HG02973 (cell line): ENCODE data around the gene CLIC2.
"Not testable (repeated sequence)": the region's sequence is repeated elsewhere in the genome, so short reads cannot be mapped to it uniquely, and the experiment has no call there.

Source experiments
- ATAC-seq: cut with Tn5 transposase; IDR thresholded peaks from one replicate; pipeline ENCODE4 v1.9.1; 2021; ENCODE audit warnings: moderate library complexity; ENCODE audit not compliant: unreplicated experiment

The CLIC2 gene

GRCh38 chrX:155334486-155335336, at the start of gene CLIC2:
CLIC2 (minus strand) TSS chrX:155334614; CDS start chrX:155334427, 187 bp downstream.
- no peak for ATAC-seq

- peak; percentile 61 for ATAC-seq
These were observed 48.1 kb upstream of the CLIC2 start for GRCh38 chrX:155382529-155382967.

- peak; percentile 64 for ATAC-seq
These were observed 47.6 kb upstream of the CLIC2 start, which contains the start of gene F8A2 for GRCh38 chrX:155381843-155382528. F8A2 (plus strand) TSS chrX:155382095; CDS start chrX:155382115, 20 bp downstream.

- not testable (repeated sequence) for ATAC-seq
These were observed 45.4 kb upstream of the CLIC2 start for GRCh38 chrX:155379802-155380201.

- ATAC-seq, result peak; percentile 56
These were observed 39.5 kb upstream of the CLIC2 start for GRCh38 chrX:155373777-155374458.

GRCh38 chrX:155363712-155364111, 29.3 kb upstream of the CLIC2 start:
- not testable (repeated sequence) for ATAC-seq

GRCh38 chrX:155349448-155349847, 15.0 kb upstream of the CLIC2 start:
- ATAC-seq, result not testable (repeated sequence)

GRCh38 chrX:155345689-155346088, 11.3 kb upstream of the CLIC2 start:
- ATAC-seq, result not testable (repeated sequence)

- ATAC-seq, result not testable (repeated sequence)
These were observed 911 bp upstream of the CLIC2 start for GRCh38 chrX:155335337-155335712.

GRCh38 chrX:155333544-155334100, 792 bp downstream of the CLIC2 start:
- ATAC-seq, result no peak

GRCh38 chrX:155330992-155331391, 3.4 kb downstream of the CLIC2 start:
- ATAC-seq, result no peak

- ATAC-seq, result no peak
These were observed 5.1 kb downstream of the CLIC2 start for GRCh38 chrX:155329293-155329692.

GRCh38 chrX:155326610-155327009, 7.8 kb downstream of the CLIC2 start:
- no peak for ATAC-seq

- ATAC-seq, result no peak
These were observed 20.2 kb downstream of the CLIC2 start for GRCh38 chrX:155314260-155314659.

- no peak for ATAC-seq
These were observed 20.6 kb downstream of the CLIC2 start for GRCh38 chrX:155313766-155314165.

- ATAC-seq, result no peak
These were observed 40.6 kb downstream of the CLIC2 start for GRCh38 chrX:155293771-155294170.

- no peak for ATAC-seq
These were observed 54.5 kb downstream of the CLIC2 start for GRCh38 chrX:155279873-155280272.

GRCh38 chrX:155270969-155271368, 63.4 kb downstream of the CLIC2 start:
- no peak for ATAC-seq

- ATAC-seq, result not testable (repeated sequence)
These were observed 66.4 kb downstream of the CLIC2 start for GRCh38 chrX:155267995-155268394.

GRCh38 chrX:155266439-155266838, 68.0 kb downstream of the CLIC2 start:
- ATAC-seq, result no peak
